GM19438 (cell line): ENCODE results near the gene DPPA5.

ENCODE experiments used
- ATAC-seq: cut with Tn5 transposase; IDR thresholded peaks from one replicate; pipeline ENCODE4 v1.9.1; 2021; ENCODE audit warnings: low read depth; ENCODE audit not compliant: unreplicated experiment

The DPPA5 gene

GRCh38 chr6:73308712-73309534 is 45.2 kb downstream of the DPPA5 start:
- ATAC-seq = no peak

GRCh38 chr6:73303773-73304172 is 50.3 kb downstream of the DPPA5 start:
- ATAC-seq = peak; percentile 53
